HUES6 (cell line): ENCODE data around the gene KCNAB1.

ENCODE experiments used
- H3K27ac ChIP-seq: 2 replicates; pipeline ENCODE4 v1.7.0; 2013; ENCODE audit warnings: low read depth, mild to moderate bottlenecking, low read length, inconsistent platforms
- H3K27me3 ChIP-seq: 2 replicates; pipeline ENCODE4 v1.6.1; 2013; ENCODE audit warnings: low read length; ENCODE audit not compliant: control insufficient read depth, insufficient read depth
- H3K36me3 ChIP-seq: 2 replicates; pipeline ENCODE4 v1.6.1; 2013; ENCODE audit warnings: low read length; ENCODE audit not compliant: control insufficient read depth, insufficient read depth
- H3K4me1 ChIP-seq: 2 replicates; pipeline ENCODE4 v1.6.1; 2013; ENCODE audit warnings: low read length; ENCODE audit not compliant: control insufficient read depth, insufficient read depth
- H3K4me3 ChIP-seq: 2 replicates; pipeline ENCODE4 v1.5.1; 2013; ENCODE audit warnings: low read depth, low read length
- H3K9ac ChIP-seq: one replicate; pipeline ENCODE4 v1.6.1; 2013; ENCODE audit warnings: mild to moderate bottlenecking, low read length
- H3K9me3 ChIP-seq: 2 replicates; pipeline ENCODE4 v1.6.1; 2013; ENCODE audit warnings: low read depth, low read length; ENCODE audit not compliant: control insufficient read depth, insufficient read depth

Gene KCNAB1

GRCh38 chr3:156478891-156479290, 358.5 kb downstream of the KCNAB1 start:
- Histone ChIP-seq H3K4me1 (no peaks in the 10 kb centered on the region), H3K4me3 (no peak overlapping the region), H3K27ac (no peak overlapping the region), H3K9me3 (no peaks in the 10 kb centered on the region), H3K9ac (no peak overlapping the region), H3K36me3 (no peaks in the 10 kb centered on the region), H3K27me3 (no peaks in the 10 kb centered on the region)

DNA sequence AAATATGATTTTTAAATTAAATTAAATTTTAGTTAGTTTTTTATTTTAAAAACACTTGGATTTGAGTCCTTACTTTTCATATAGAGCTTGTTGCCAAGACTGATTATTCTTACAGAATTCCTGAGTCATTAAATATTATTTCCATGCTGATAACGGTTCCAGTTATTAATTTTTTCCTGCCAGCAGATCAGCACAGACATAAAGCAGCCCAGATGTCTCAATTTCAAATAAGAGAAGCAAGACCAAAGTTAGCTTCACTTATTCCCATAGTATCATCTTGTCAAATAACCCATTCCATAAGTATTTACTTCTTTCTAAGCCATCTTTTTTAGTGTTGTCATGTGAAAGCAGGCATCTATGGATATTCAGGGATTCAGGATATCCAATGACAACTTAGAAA, 359.2 kb downstream of the KCNAB1 start:
- no peaks in the 10 kb centered on the region for H3K9me3 ChIP-seq
- H3K4me3 ChIP-seq, result no peak overlapping the region
- H3K9ac ChIP-seq, result no peak overlapping the region
- H3K36me3 ChIP-seq, result no peaks in the 10 kb centered on the region
- no peak overlapping the region for H3K27ac ChIP-seq
- no peaks in the 10 kb centered on the region for H3K4me1 ChIP-seq
- no peaks in the 10 kb centered on the region for H3K27me3 ChIP-seq

GRCh38 chr3:156480949-156481348, 360.6 kb downstream of the KCNAB1 start:
- Histone ChIP-seq H3K9ac (no peak overlapping the region), H3K27me3 (no peaks in the 10 kb centered on the region), H3K4me1 (no peaks in the 10 kb centered on the region), H3K27ac (no peak overlapping the region), H3K36me3 (no peaks in the 10 kb centered on the region), H3K9me3 (no peaks in the 10 kb centered on the region), H3K4me3 (no peak overlapping the region)

DNA sequence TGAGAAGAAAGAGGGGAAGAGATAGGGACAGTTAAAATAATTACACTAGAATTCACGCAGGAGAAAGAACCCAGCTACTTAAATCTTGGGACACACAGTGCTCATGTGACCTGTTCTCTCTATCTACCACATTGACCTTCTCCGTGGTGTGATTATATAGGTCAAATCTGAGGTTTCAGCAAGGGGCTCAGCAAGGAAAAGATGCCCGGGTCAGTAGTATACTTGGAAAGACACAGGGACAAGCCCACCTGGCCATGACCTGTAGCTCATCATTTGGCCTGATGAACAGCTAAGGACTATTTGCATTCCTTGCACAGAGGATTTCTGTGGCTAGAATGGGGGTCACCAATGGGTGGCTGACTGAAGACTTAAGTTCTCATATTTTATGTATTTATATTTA, 362.6 kb downstream of the KCNAB1 start:
- Histone ChIP-seq H3K27ac (no peak overlapping the region), H3K9me3 (no peaks in the 10 kb centered on the region), H3K4me3 (no peak overlapping the region), H3K27me3 (no peaks in the 10 kb centered on the region), H3K4me1 (no peaks in the 10 kb centered on the region), H3K9ac (no peak overlapping the region), H3K36me3 (no peaks in the 10 kb centered on the region)

GRCh38 chr3:156483426-156483825, 363.0 kb downstream of the KCNAB1 start:
- Histone ChIP-seq H3K9ac (no peak overlapping the region), H3K4me3 (no peak overlapping the region), H3K27ac (no peak overlapping the region)

DNA sequence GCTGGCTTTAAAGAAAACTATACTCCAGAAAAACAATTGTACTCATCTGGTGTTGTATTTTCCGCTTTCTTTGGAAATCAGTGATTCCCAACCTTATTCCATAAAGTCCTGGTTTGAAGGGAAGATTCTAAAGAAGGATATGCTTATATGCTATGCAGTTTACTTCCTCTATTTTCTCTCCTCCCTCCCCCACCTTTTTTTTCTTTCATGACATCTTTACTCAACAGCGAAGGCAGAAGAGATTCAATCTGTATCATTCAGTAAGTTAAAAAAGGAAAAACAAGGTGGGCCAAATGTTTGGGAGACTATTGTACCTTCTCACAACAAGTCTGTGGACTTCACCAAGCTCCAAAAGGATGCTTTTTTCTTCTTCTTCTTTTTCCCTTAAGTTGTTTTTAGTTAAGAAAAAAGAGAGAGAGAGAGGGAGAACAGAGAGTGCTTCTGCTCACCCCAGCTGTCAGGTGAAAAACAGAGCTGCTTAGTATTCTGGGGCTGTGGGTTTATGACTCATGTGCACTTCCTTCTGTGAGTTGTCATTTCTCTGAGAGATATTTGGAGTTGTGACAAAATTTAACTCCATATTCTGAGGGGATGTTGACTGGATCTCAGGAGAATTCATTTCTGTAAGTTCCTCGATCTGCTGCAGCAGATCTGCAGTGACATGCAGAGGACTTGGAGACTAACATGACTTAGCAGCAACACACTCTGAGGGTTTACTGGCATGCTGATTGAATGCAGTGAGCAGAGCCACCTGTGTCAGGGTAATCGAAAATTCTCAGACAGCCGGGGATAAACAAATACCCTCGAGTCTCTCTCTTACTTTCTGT, 363.8 kb downstream of the KCNAB1 start:
- Histone ChIP-seq H3K27me3 (no peaks in the 10 kb centered on the region), H3K36me3 (no peaks in the 10 kb centered on the region), H3K9ac (no peak overlapping the region), H3K9me3 (no peaks in the 10 kb centered on the region), H3K4me3 (no peak overlapping the region), H3K4me1 (no peaks in the 10 kb centered on the region), H3K27ac (no peak overlapping the region)

More at GRCh38 chr3:156483426-156483825, 363.0 kb downstream of the KCNAB1 start:
- no peaks in the 10 kb centered on the region for H3K27me3 ChIP-seq
- no peaks in the 10 kb centered on the region for H3K9me3 ChIP-seq
- H3K36me3 ChIP-seq, result no peaks in the 10 kb centered on the region
- H3K4me1 ChIP-seq, result no peaks in the 10 kb centered on the region

DNA sequence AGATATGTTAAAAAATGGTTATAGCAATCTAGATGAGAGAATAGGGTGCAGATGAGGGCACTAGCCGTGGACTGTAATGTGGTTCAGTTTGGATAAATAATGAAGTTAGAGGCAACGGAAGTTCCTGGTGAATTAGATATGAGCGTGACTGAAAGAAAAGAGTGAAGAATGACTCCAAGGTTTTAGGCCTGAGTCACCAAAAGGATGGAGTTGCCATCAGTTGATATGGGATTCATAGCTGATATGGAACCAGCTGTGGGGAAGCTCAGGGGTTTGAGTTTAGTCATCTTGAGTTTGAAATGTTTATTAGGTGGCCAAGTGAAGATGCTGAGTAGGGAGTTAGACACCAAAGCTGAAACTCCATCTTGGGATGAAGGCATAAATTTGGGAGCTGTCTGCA, 368.4 kb downstream of the KCNAB1 start:
- no peaks in the 10 kb centered on the region for H3K36me3 ChIP-seq
- no peaks in the 10 kb centered on the region for H3K9me3 ChIP-seq
- H3K27ac ChIP-seq, result no peak overlapping the region
- no peaks in the 10 kb centered on the region for H3K4me1 ChIP-seq
- no peak overlapping the region for H3K9ac ChIP-seq
- no peaks in the 10 kb centered on the region for H3K27me3 ChIP-seq
- H3K4me3 ChIP-seq, result no peak overlapping the region

- Histone ChIP-seq H3K9me3 (no peaks in the 10 kb centered on the region), H3K9ac (no peak overlapping the region), H3K27me3 (no peaks in the 10 kb centered on the region), H3K4me3 (no peak overlapping the region), H3K4me1 (no peaks in the 10 kb centered on the region), H3K27ac (no peak overlapping the region), H3K36me3 (no peaks in the 10 kb centered on the region)
These were observed 369.1 kb downstream of the KCNAB1 start for GRCh38 chr3:156489462-156489911.

- H3K9ac ChIP-seq, result no peak overlapping the region
- H3K36me3 ChIP-seq, result no peaks in the 10 kb centered on the region
- H3K27me3 ChIP-seq, result no peaks in the 10 kb centered on the region
- no peak overlapping the region for H3K4me3 ChIP-seq
- no peaks in the 10 kb centered on the region for H3K4me1 ChIP-seq
- no peak overlapping the region for H3K27ac ChIP-seq
- 0 out of 2 replicates have a peak, but pooled peaks cover 5% of the 10 kb centered on the region for H3K9me3 ChIP-seq
These were observed 370.8 kb downstream of the KCNAB1 start for GRCh38 chr3:156491192-156491591.

GRCh38 chr3:156492801-156493261, 372.5 kb downstream of the KCNAB1 start:
- Histone ChIP-seq H3K9ac (no peak overlapping the region), H3K36me3 (no peaks in the 10 kb centered on the region), H3K4me3 (no peak overlapping the region), H3K9me3 (peaks cover 10% of the 10 kb centered on the region; the same call in 1 of the 2 replicates), H3K27ac (no peak overlapping the region), H3K27me3 (no peaks in the 10 kb centered on the region), H3K4me1 (no peaks in the 10 kb centered on the region)

DNA sequence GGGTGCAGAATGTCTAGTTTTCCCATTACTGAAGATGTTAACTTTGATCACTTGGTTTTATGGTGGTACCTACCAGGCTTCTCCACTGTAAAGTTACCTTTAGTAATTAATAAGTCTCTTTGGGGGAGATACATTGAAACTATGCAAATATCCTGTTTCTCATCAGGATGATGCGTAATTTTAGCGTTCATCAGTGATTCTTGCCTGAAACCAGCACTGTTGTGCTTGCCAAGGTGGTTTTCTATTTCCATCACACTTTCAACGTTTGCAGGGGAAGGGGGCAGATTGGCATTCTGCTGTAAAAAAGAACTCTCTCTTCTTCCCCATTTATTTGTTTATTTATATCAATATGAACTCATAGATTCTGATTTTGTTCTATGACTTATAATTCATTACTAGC, 373.5 kb downstream of the KCNAB1 start:
- peaks cover 17% of the 10 kb centered on the region; the same call in 1 of the 2 replicates for H3K9me3 ChIP-seq
- no peak overlapping the region for H3K9ac ChIP-seq
- H3K4me1 ChIP-seq, result no peaks in the 10 kb centered on the region
- H3K27me3 ChIP-seq, result no peaks in the 10 kb centered on the region
- H3K36me3 ChIP-seq, result no peaks in the 10 kb centered on the region
- no peak overlapping the region for H3K27ac ChIP-seq
- no peak overlapping the region for H3K4me3 ChIP-seq
